ENCODE measurements around the gene TRIO. TPM values are rescaled to one million over a fixed set of nuclear protein-coding genes. Genes with fewer than 3 reads are reported as not detected.

The TRIO gene
- total RNA-seq, 1 experiment from 2014 or later: 211 TPM

GRCh38 chr5:14155075-14155474 is 11.9 kb downstream of the TRIO start:
- no peak overlapping the region for H2AFZ ChIP-seq (ENCODE audit: low read length)
- H3K4me3 ChIP-seq (ENCODE audit: low read length): 0 out of 2 replicates have a peak overlapping the region, but pooled peaks have one; percentile 33
- ATAC-seq (no peak), DNase-seq (no peak)
- no peaks in the 10 kb centered on the region for H3K9me3 ChIP-seq (ENCODE audit: low read length)
- peak overlapping the region; percentile 94 for H3K27ac ChIP-seq (ENCODE audit: low read length)
- H3K9me2 ChIP-seq (replicated peaks; ENCODE audit: low read length): no peaks in the 10 kb centered on the region
- TF ChIP-seq EZH2 (IDR thresholded peaks at IDR 0.05; ENCODE audit: low read length, unreplicated experiment) (no peak), CTCF (conservative IDR thresholded peaks at IDR 0.05; ENCODE audit: low read depth, low read length) (no peak), EZH2phosphoT487 (IDR thresholded peaks at IDR 0.05; ENCODE audit: borderline replicate concordance, low read length) (no peak)
- peak overlapping the region; percentile 83 for H3K4me2 ChIP-seq (ENCODE audit: low read length)
- no TSS peak for BruUV-seq (replicated peaks)
- ChIA-PET CTCF (no interaction called here), POLR2A (ENCODE audit: unreplicated experiment) (no interaction called here)
- peaks cover 6% of the 10 kb centered on the region; the same call in 1 of the 2 replicates for H3K36me3 ChIP-seq (ENCODE audit: low read depth, low read length)
- peaks cover 8% of the 10 kb centered on the region for H3F3A ChIP-seq (ENCODE audit: low read length, unreplicated experiment)
- intact Hi-C loops (cut with micrococcal nuclease): no loop called here
- H3K79me2 ChIP-seq (ENCODE audit: low read length): peaks cover 98% of the 10 kb centered on the region
- H3K9ac ChIP-seq (ENCODE audit: low read length): peak overlapping the region; percentile 17; the same call in 1 of the 2 replicates
- peaks cover 70% of the 10 kb centered on the region for H3K4me1 ChIP-seq (ENCODE audit: insufficient read depth, low read length)
- H3K27me3 ChIP-seq (ENCODE audit: low read length): no peaks in the 10 kb centered on the region
- H4K20me1 ChIP-seq (ENCODE audit: low read length): peaks cover 66% of the 10 kb centered on the region

GRCh38 chr5:14155739-14156138 is 12.6 kb downstream of the TRIO start:
- no peaks in the 10 kb centered on the region for H3K27me3 ChIP-seq (ENCODE audit: low read length)
- CTCF ChIA-PET: no interaction called here

More at GRCh38 chr5:14155739-14156138, 12.6 kb downstream of the TRIO start:
- Histone ChIP-seq H3K9me3 (ENCODE audit: low read length) (no peaks in the 10 kb centered on the region), H4K20me1 (ENCODE audit: low read length) (peaks cover 63% of the 10 kb centered on the region), H3K4me2 (ENCODE audit: low read length) (peak overlapping the region; percentile 83), H3F3A (ENCODE audit: low read length, unreplicated experiment) (peaks cover 8% of the 10 kb centered on the region), H3K9me2 (replicated peaks; ENCODE audit: low read length) (no peaks in the 10 kb centered on the region), H2AFZ (ENCODE audit: low read length) (no peak overlapping the region), H3K9ac (ENCODE audit: low read length) (peak overlapping the region; percentile 15), H3K4me1 (ENCODE audit: insufficient read depth, low read length) (peaks cover 76% of the 10 kb centered on the region), H3K4me3 (ENCODE audit: low read length) (peak overlapping the region; percentile 63), H3K79me2 (ENCODE audit: low read length) (peaks cover 98% of the 10 kb centered on the region), H3K36me3 (ENCODE audit: low read depth, low read length) (peaks cover 6% of the 10 kb centered on the region; the same call in 1 of the 2 replicates), H3K27ac (ENCODE audit: low read length) (peak overlapping the region; percentile 94)
- POLR2A ChIA-PET (ENCODE audit: unreplicated experiment): no interaction called here
- ATAC-seq (no peak), DNase-seq (no peak)
- TF ChIP-seq EZH2phosphoT487 (IDR thresholded peaks at IDR 0.05; ENCODE audit: borderline replicate concordance, low read length) (no peak), CTCF (conservative IDR thresholded peaks at IDR 0.05; ENCODE audit: low read depth, low read length) (no peak), EZH2 (IDR thresholded peaks at IDR 0.05; ENCODE audit: low read length, unreplicated experiment) (no peak)
- no TSS peak for BruUV-seq (replicated peaks)
- intact Hi-C loops (cut with micrococcal nuclease): loop anchor here (1.0 to 2.0 kb wide), 2 partner anchors 35 to 113 kb away; no protein-coding TSS in a partner anchor
